IMR-90 (cell line): Measurements from ENCODE around the gene CERS6. TPM values are rescaled to one million over a fixed set of nuclear protein-coding genes. Genes with fewer than 3 reads are reported as not detected.

Experiments
- ATAC-seq: fragments of 200-7000 bp; cut with Tn5 transposase; 2 replicates; pipeline ENCODE4 v1.9.1; 2020; ENCODE audit warnings: low read depth, mild to moderate bottlenecking, moderate library complexity
- BruUV-seq: library from RNA; stranded (reverse); fragments of 400-500 nt; replicated peaks from 2 replicates; lab custom pipeline; 2021; lab: Mats Ljungman, UMichigan
- CTCF ChIA-PET: fragments of 300-600 bp; formaldehyde crosslinking; extraction: SDS; loops from one replicate; lab custom pipeline; 2021; ENCODE audit warnings: antibody characterized with exemption; lab: Yijun Ruan, JAX
- POLR2A ChIA-PET: fragments of 300-600 bp; sonication (Branson Sonifier 250); formaldehyde crosslinking; loops from one replicate; lab custom pipeline; 2022; ENCODE audit warnings: antibody characterized with exemption; ENCODE audit not compliant: unreplicated experiment; lab: Charles Lee
- DNase-seq: peaks from one replicate; pipeline ENCODE4 v3.0.0; 2013
- H2AFZ ChIP-seq: replicated peaks from 2 replicates; pipeline ENCODE3; 2013; ENCODE audit warnings: low read length, mild to moderate bottlenecking; ENCODE audit not compliant: poor library complexity
- H2AK5ac ChIP-seq: 2 replicates; pipeline ENCODE4 v1.6.1; 2013; ENCODE audit warnings: low read depth, low read length, inconsistent platforms
- H2AK9ac ChIP-seq: replicated peaks from 2 replicates; pipeline ENCODE3; 2013; ENCODE audit warnings: mild to moderate bottlenecking, low read depth, low read length, moderate library complexity; ENCODE audit not compliant: poor library complexity
- H2BK120ac ChIP-seq: 2 replicates; pipeline ENCODE4 v1.6.1; 2013; ENCODE audit warnings: low read depth, low read length, inconsistent platforms
- H2BK15ac ChIP-seq: 3 replicates; pipeline ENCODE4 v1.6.1; 2013; ENCODE audit warnings: low read depth, low read length, inconsistent platforms
- H2BK20ac ChIP-seq: 2 replicates; pipeline ENCODE4 v1.6.1; 2013; ENCODE audit warnings: low read depth, mild to moderate bottlenecking, inconsistent platforms, low read length, moderate library complexity
- H2BK5ac ChIP-seq: 2 replicates; pipeline ENCODE4 v1.6.1; 2013; ENCODE audit warnings: mild to moderate bottlenecking, low read depth, low read length, inconsistent platforms; ENCODE audit not compliant: poor library complexity, severe bottlenecking
- H3K14ac ChIP-seq: replicated peaks from 2 replicates; pipeline ENCODE4 v1.6.1; 2013; ENCODE audit warnings: low read depth, low read length, inconsistent platforms
- H3K18ac ChIP-seq: 2 replicates; pipeline ENCODE4 v1.6.1; 2013; ENCODE audit warnings: low read depth, low read length, control low read depth
- H3K23ac ChIP-seq: 2 replicates; pipeline ENCODE4 v1.6.1; 2013; ENCODE audit warnings: low read depth, low read length, inconsistent platforms
- H3K27ac ChIP-seq: 2 replicates; pipeline ENCODE4 v1.5.1; 2013; ENCODE audit warnings: mild to moderate bottlenecking, control low read depth, low read length; ENCODE audit not compliant: insufficient read depth
- H3K27me3 ChIP-seq: 2 replicates; pipeline ENCODE4 v1.6.1; 2013; ENCODE audit warnings: low read length; ENCODE audit not compliant: control insufficient read depth, insufficient read depth
- H3K36me3 ChIP-seq: 2 replicates; pipeline ENCODE4 v1.6.1; 2013; ENCODE audit warnings: low read length, mixed read lengths; ENCODE audit not compliant: control insufficient read depth, insufficient read depth
- H3K4ac ChIP-seq: 2 replicates; pipeline ENCODE4 v1.6.1; 2013; ENCODE audit warnings: low read depth, low read length, inconsistent platforms
- H3K4me1 ChIP-seq: 2 replicates; pipeline ENCODE4 v1.6.1; 2013; ENCODE audit warnings: low read length, mixed read lengths; ENCODE audit not compliant: control insufficient read depth, insufficient read depth
- H3K4me2 ChIP-seq: 2 replicates; pipeline ENCODE4 v1.6.1; 2013; ENCODE audit warnings: low read depth, mild to moderate bottlenecking, control low read depth, low read length, moderate library complexity
- H3K4me3 ChIP-seq: 2 replicates; pipeline ENCODE4 v1.5.1; 2013; ENCODE audit warnings: low read depth, mild to moderate bottlenecking, control low read depth, low read length, moderate library complexity; ENCODE audit not compliant: insufficient read depth
- H3K56ac ChIP-seq: 2 replicates; pipeline ENCODE4 v1.6.1; 2013; ENCODE audit warnings: low read length, inconsistent platforms; ENCODE audit not compliant: insufficient read depth; ENCODE audit errors: extremely low read depth
- H3K79me1 ChIP-seq, 2 experiments: 2 replicates each; pipeline ENCODE4 v1.6.1; 2013; ENCODE audit warnings: low read length in 2 of 2, inconsistent platforms in 1 of 2, low read depth in 1 of 2
- H3K9ac ChIP-seq: 2 replicates; pipeline ENCODE4 v1.6.1; 2013; ENCODE audit warnings: low read depth, low read length, control low read depth
- H3K9me1 ChIP-seq: 2 replicates; pipeline ENCODE4 v1.6.1; 2013; ENCODE audit warnings: low read length, inconsistent platforms; ENCODE audit not compliant: insufficient read depth
- H3K9me3 ChIP-seq: 2 replicates; pipeline ENCODE4 v1.6.1; 2013; ENCODE audit warnings: low read length; ENCODE audit not compliant: control insufficient read depth, insufficient read depth
- H4K20me1 ChIP-seq: 2 replicates; pipeline ENCODE4 v1.6.1; 2013; ENCODE audit warnings: low read length, inconsistent platforms; ENCODE audit not compliant: insufficient read depth
- H4K5ac ChIP-seq: 2 replicates; pipeline ENCODE4 v1.6.1; 2013; ENCODE audit warnings: mild to moderate bottlenecking, low read depth, low read length, control low read depth
- H4K8ac ChIP-seq, 2 experiments: 2 replicates each; pipeline ENCODE4 v1.6.1; 2013; ENCODE audit warnings: low read depth in 2 of 2, low read length in 2 of 2, control low read depth in 1 of 2, inconsistent platforms in 1 of 2
- H4K91ac ChIP-seq: 2 replicates; pipeline ENCODE4 v1.6.1; 2013; ENCODE audit warnings: low read depth, low read length, inconsistent platforms; ENCODE audit not compliant: insufficient read depth
- BHLHE40 ChIP-seq: fragments of 150-350 bp; IDR thresholded peaks from 2 replicates; pipeline ENCODE4 v1.6.1; 2016; ENCODE audit warnings: mild to moderate bottlenecking, low read depth, low read length
- CEBPB ChIP-seq: IDR thresholded peaks from 2 replicates; pipeline ENCODE4 v1.6.1; 2012; ENCODE audit warnings: low read depth, low read length, improper control_type of control experiment
- CHD1 ChIP-seq: IDR thresholded peaks from 2 replicates; pipeline ENCODE4 v1.6.1; 2012; ENCODE audit warnings: low read depth, low read length, improper control_type of control experiment
- FOS ChIP-seq: fragments of 150-350 bp; IDR thresholded peaks from 2 replicates; pipeline ENCODE4 v1.6.1; 2016; ENCODE audit warnings: low read depth, low read length
- MAFK ChIP-seq: IDR thresholded peaks from 2 replicates; pipeline ENCODE4 v1.6.1; 2012; ENCODE audit warnings: low read depth, low read length, improper control_type of control experiment
- MAZ ChIP-seq: IDR thresholded peaks from 2 replicates; pipeline ENCODE4 v1.6.1; 2012; ENCODE audit warnings: low read depth, mild to moderate bottlenecking, low read length, improper control_type of control experiment, moderate library complexity, borderline replicate concordance
- MXI1 ChIP-seq: IDR thresholded peaks from 2 replicates; pipeline ENCODE4 v1.6.1; 2012; ENCODE audit warnings: low read depth, mild to moderate bottlenecking, low read length, moderate library complexity, borderline replicate concordance
- NFE2L2 ChIP-seq: fragments of 150-350 bp; IDR thresholded peaks from 2 replicates; pipeline ENCODE4 v1.6.1; 2016; ENCODE audit warnings: low read depth, mild to moderate bottlenecking, low read length
- POLR2A ChIP-seq: IDR thresholded peaks from 2 replicates; pipeline ENCODE4 v1.6.1; 2012; ENCODE audit warnings: mild to moderate bottlenecking, low read depth, low read length
- RAD21 ChIP-seq: IDR thresholded peaks from 2 replicates; pipeline ENCODE4 v1.6.1; 2012; ENCODE audit warnings: low read length, improper control_type of control experiment
- RCOR1 ChIP-seq: IDR thresholded peaks from 2 replicates; pipeline ENCODE4 v1.6.1; 2012; ENCODE audit warnings: mild to moderate bottlenecking, low read length, improper control_type of control experiment; ENCODE audit not compliant: insufficient replicate concordance
- RFX5 ChIP-seq: IDR thresholded peaks from 2 replicates; pipeline ENCODE4 v1.8.0; 2012; ENCODE audit warnings: low read depth, mild to moderate bottlenecking, low read length, moderate library complexity
- SMC3 ChIP-seq: fragments of 150-350 bp; IDR thresholded peaks from 2 replicates; pipeline ENCODE4 v1.6.1; 2016; ENCODE audit warnings: low read depth, mild to moderate bottlenecking, antibody characterized with exemption, low read length, moderate library complexity
- WGBS, 2 experiments: methylation state at CpG; one replicate each; pipeline versions ENCODE4 v1.1.5 to v1.1.7; 2013; ENCODE audit warnings: missing lambda C conversion rate in 2 of 2; ENCODE audit not compliant: insufficient read length in 1 of 2; ENCODE audit errors: extremely low coverage in 2 of 2; 5-methylcytosine and 5-hydroxymethylcytosine counted together
- dilution Hi-C: fragments of 300-500 bp; cut with HindIII; formaldehyde crosslinking; loops from one replicate; pipeline ENCODE4 v1.14.3; 2018; ENCODE audit warnings: low sequenced_read_pairs; ENCODE audit not compliant: unreplicated experiment
- in situ Hi-C: fragments of 300-500 bp; cut with MboI; formaldehyde crosslinking; loops from 3 replicates; pipeline ENCODE4 v1.14.3; 2019; ENCODE audit warnings: low sequenced_read_pairs, inconsistent platforms, mixed read lengths
- intact Hi-C: fragments of 100-400 bp; cut with micrococcal nuclease; formaldehyde crosslinking; loops from 2 replicates; pipeline ENCODE4 v1.10.0; 2022
- polyA plus RNA-seq, 3 experiments: library from polyadenylated mRNA; depleted of rRNA; stranded (reverse); fragments of >200 nt; gene quantifications; 2 replicates each; pipeline ENCODE4 v1.2.3, GENCODE V29; 2012; ENCODE audit warnings: low replicate concordance in 1 of 3
- total RNA-seq: library from RNA; depleted of rRNA; stranded (reverse); fragments of >200 nt; gene quantifications from 2 replicates; pipeline ENCODE4 v1.2.3, GENCODE V29; 2012
- TF ChIP-seq, protein P1 (sequence below): fragments of 150-350 bp; IDR thresholded peaks from 2 replicates; pipeline ENCODE4 v1.6.1; 2017; ENCODE audit warnings: mild to moderate bottlenecking, antibody characterized with exemption, low read length, low read depth
- TF ChIP-seq, protein P2 (sequence below): conservative IDR thresholded peaks from 2 replicates; pipeline ENCODE4 v1.5.1; 2012; ENCODE audit warnings: mild to moderate bottlenecking, low read depth, low read length, improper control_type of control experiment
- TF ChIP-seq, protein P3 (sequence below): fragments of 150-350 bp; IDR thresholded peaks from 2 replicates; pipeline ENCODE4 v1.6.1; 2016; ENCODE audit warnings: low read depth, mild to moderate bottlenecking, low read length, moderate library complexity, borderline replicate concordance

The CERS6 gene
- total and polyA plus RNA-seq, 2 of the 4 experiments (the other 2 are of a cell fraction) = 2.1 to 5.7 TPM

GRCh38 chr2:168460571-168460970 lies 4.5 kb downstream of the CERS6 start:
- Histone ChIP-seq H3K4me3 (no peak overlapping the region), H3K4me2 (no peak overlapping the region), H2AFZ (no peak overlapping the region), H3K23ac (no peak overlapping the region), H4K20me1 (no peaks in the 10 kb centered on the region), H3K36me3 (no peaks in the 10 kb centered on the region), H2BK15ac (no peak overlapping the region), H3K27ac (no peak overlapping the region), H2BK5ac (no peak overlapping the region), H3K27me3 (no peaks in the 10 kb centered on the region), H3K9me3 (no peaks in the 10 kb centered on the region), H3K9ac (no peak overlapping the region), H3K9me1 (no peaks in the 10 kb centered on the region), H2BK120ac (no peak overlapping the region), H4K91ac (no peak overlapping the region), H2AK9ac (no peak overlapping the region), H3K14ac (no peak overlapping the region), H2AK5ac (no peak overlapping the region), H3K79me1 (no peaks in the 10 kb centered on the region), H3K4me1 (no peaks in the 10 kb centered on the region), H3K18ac (no peak overlapping the region), H4K5ac (no peak overlapping the region), H4K8ac (no peak overlapping the region), H3K4ac (no peak overlapping the region), H2BK20ac (no peak overlapping the region), H3K56ac (no peak overlapping the region)
- dilution Hi-C loops = no loop called here
- CTCF ChIA-PET = no interaction called here
- ATAC-seq = no peak
- intact Hi-C loops = no loop called here
- TF ChIP-seq RAD21 (no peak), BHLHE40 (no peak), POLR2A (no peak), SMC3 (no peak), MAZ (no peak), NFE2L2 (no peak), RCOR1 (no peak), MAFK (no peak), FOS (no peak), CHD1 (no peak), CEBPB (no peak), MXI1 (no peak), RFX5 (no peak)
- TF ChIP-seq, protein P1, sequence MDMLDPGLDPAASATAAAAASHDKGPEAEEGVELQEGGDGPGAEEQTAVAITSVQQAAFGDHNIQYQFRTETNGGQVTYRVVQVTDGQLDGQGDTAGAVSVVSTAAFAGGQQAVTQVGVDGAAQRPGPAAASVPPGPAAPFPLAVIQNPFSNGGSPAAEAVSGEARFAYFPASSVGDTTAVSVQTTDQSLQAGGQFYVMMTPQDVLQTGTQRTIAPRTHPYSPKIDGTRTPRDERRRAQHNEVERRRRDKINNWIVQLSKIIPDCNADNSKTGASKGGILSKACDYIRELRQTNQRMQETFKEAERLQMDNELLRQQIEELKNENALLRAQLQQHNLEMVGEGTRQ = no peak
- TF ChIP-seq, protein P2, sequence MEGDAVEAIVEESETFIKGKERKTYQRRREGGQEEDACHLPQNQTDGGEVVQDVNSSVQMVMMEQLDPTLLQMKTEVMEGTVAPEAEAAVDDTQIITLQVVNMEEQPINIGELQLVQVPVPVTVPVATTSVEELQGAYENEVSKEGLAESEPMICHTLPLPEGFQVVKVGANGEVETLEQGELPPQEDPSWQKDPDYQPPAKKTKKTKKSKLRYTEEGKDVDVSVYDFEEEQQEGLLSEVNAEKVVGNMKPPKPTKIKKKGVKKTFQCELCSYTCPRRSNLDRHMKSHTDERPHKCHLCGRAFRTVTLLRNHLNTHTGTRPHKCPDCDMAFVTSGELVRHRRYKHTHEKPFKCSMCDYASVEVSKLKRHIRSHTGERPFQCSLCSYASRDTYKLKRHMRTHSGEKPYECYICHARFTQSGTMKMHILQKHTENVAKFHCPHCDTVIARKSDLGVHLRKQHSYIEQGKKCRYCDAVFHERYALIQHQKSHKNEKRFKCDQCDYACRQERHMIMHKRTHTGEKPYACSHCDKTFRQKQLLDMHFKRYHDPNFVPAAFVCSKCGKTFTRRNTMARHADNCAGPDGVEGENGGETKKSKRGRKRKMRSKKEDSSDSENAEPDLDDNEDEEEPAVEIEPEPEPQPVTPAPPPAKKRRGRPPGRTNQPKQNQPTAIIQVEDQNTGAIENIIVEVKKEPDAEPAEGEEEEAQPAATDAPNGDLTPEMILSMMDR = no peak
- TF ChIP-seq, protein P3, sequence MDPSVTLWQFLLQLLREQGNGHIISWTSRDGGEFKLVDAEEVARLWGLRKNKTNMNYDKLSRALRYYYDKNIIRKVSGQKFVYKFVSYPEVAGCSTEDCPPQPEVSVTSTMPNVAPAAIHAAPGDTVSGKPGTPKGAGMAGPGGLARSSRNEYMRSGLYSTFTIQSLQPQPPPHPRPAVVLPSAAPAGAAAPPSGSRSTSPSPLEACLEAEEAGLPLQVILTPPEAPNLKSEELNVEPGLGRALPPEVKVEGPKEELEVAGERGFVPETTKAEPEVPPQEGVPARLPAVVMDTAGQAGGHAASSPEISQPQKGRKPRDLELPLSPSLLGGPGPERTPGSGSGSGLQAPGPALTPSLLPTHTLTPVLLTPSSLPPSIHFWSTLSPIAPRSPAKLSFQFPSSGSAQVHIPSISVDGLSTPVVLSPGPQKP = no peak
- no TSS peak for BruUV-seq
- DNase-seq = no peak
- WGBS, 2 experiments = 100% methylated on average over 1 of the region's 2 CpGs; no CpG with 5 or more reads in 1 of the 2 experiments
- POLR2A ChIA-PET = no interaction called here
- in situ Hi-C loops = no loop called here
